Smooth muscle cell (in vitro differentiated cells): ENCODE measurements around the gene NEAT1. TPM values are rescaled to one million over a fixed set of nuclear protein-coding genes. Genes with fewer than 3 reads are reported as not detected.
A peak's percentile ranks its signal among the peaks of the same experiment; 100 is the strongest.

ENCODE experiments used
- DNase-seq: peaks from one replicate; lab custom pipeline; 2025; ENCODE audit not compliant: unreplicated experiment; lab: John Stamatoyannopoulos, UW
- H2AFZ ChIP-seq: fragments of 200-600 bp; sonication (generic); 2 replicates; pipeline ENCODE4 v1.6.0; 2016; ENCODE audit warnings: antibody characterized with exemption, low read depth, mild to moderate bottlenecking
- H3F3A ChIP-seq: fragments of 200-600 bp; sonication (generic); 2 replicates; pipeline ENCODE4 v1.6.0; 2017; ENCODE audit warnings: antibody characterized with exemption, low read depth
- H3K27ac ChIP-seq: fragments of 200-600 bp; sonication (generic); 2 replicates; pipeline ENCODE4 v1.5.1; 2016; ENCODE audit warnings: low read depth, mild to moderate bottlenecking
- H3K27me3 ChIP-seq: fragments of 200-600 bp; sonication (generic); 2 replicates; pipeline ENCODE4 v1.6.1; 2016; ENCODE audit warnings: low read depth, mild to moderate bottlenecking
- H3K36me3 ChIP-seq: fragments of 200-600 bp; sonication (generic); 2 replicates; pipeline ENCODE4 v1.5.1; 2016; ENCODE audit warnings: low read depth
- H3K4me1 ChIP-seq: fragments of 200-600 bp; sonication (generic); 2 replicates; pipeline ENCODE4 v1.5.1; 2016; ENCODE audit warnings: low read depth
- H3K4me2 ChIP-seq: fragments of 200-600 bp; sonication (generic); 2 replicates; pipeline ENCODE4 v1.6.0; 2016; ENCODE audit warnings: mild to moderate bottlenecking
- H3K4me3 ChIP-seq: fragments of 200-600 bp; sonication (generic); 2 replicates; pipeline ENCODE4 v1.5.1; 2016; ENCODE audit warnings: mild to moderate bottlenecking
- H3K79me2 ChIP-seq: fragments of 200-600 bp; sonication (generic); 2 replicates; pipeline ENCODE4 v1.6.0; 2016; ENCODE audit warnings: low read depth, mild to moderate bottlenecking
- H3K9ac ChIP-seq: fragments of 200-600 bp; sonication (generic); 2 replicates; pipeline ENCODE4 v1.6.0; 2016; ENCODE audit warnings: low read depth
- H3K9me3 ChIP-seq: fragments of 200-600 bp; sonication (generic); replicated peaks from 2 replicates; pipeline ENCODE4 v1.5.1; 2016; ENCODE audit warnings: low read depth
- H4K20me1 ChIP-seq: fragments of 200-600 bp; sonication (generic); 2 replicates; pipeline ENCODE4 v1.6.0; 2016; ENCODE audit warnings: low read depth
- CTCF ChIP-seq: fragments of 200-600 bp; sonication (generic); IDR thresholded peaks from 2 replicates; pipeline ENCODE4 v1.5.1; 2017; ENCODE audit warnings: borderline replicate concordance, mild to moderate bottlenecking, antibody characterized with exemption; ENCODE audit not compliant: insufficient read depth, poor library complexity, severe bottlenecking
- WGBS: methylation state at CpG from one replicate; pipeline ENCODE4 v1.1.7; 2016; ENCODE audit warnings: low lambda C conversion rate; 5-methylcytosine and 5-hydroxymethylcytosine counted together
- polyA plus RNA-seq: library from polyadenylated mRNA; unstranded; fragments of >200 nt; fragmentation: Nextera tagmentation; extraction: Ambion mirVana; gene quantifications from 2 replicates; pipeline ENCODE4 v1.2.1, GENCODE V29; 2016
- total RNA-seq: library from RNA; depleted of rRNA; stranded (reverse); fragments of >200 nt; gene quantifications from 2 replicates; pipeline ENCODE4 v1.2.3, GENCODE V29; 2014

Gene NEAT1
- total and polyA plus RNA-seq, 2 experiments from 2014 or later = 14.9 to 155 TPM

- no peak for TF ChIP-seq CTCF
- no peak for DNase-seq
- H2AFZ ChIP-seq = no peak overlapping the region
- peak overlapping the region; percentile 100 for H3K27ac ChIP-seq
- H3K9ac ChIP-seq = no peak overlapping the region
- peaks cover 99% of the 10 kb centered on the region for H4K20me1 ChIP-seq
- no peaks in the 10 kb centered on the region for H3K36me3 ChIP-seq
- no peak overlapping the region for H3K4me3 ChIP-seq
- H3F3A ChIP-seq = peaks cover 90% of the 10 kb centered on the region
- WGBS = 97% methylated on average over 8 of the region's 8 CpGs
- no peaks in the 10 kb centered on the region for H3K9me3 ChIP-seq
- H3K4me2 ChIP-seq = no peak overlapping the region
- no peaks in the 10 kb centered on the region for H3K4me1 ChIP-seq
- H3K79me2 ChIP-seq = peaks cover 100% of the 10 kb centered on the region
- H3K27me3 ChIP-seq = no peaks in the 10 kb centered on the region
These were observed 13.4 kb downstream of the NEAT1 start for GRCh38 chr11:65435981-65436411.

DNA sequence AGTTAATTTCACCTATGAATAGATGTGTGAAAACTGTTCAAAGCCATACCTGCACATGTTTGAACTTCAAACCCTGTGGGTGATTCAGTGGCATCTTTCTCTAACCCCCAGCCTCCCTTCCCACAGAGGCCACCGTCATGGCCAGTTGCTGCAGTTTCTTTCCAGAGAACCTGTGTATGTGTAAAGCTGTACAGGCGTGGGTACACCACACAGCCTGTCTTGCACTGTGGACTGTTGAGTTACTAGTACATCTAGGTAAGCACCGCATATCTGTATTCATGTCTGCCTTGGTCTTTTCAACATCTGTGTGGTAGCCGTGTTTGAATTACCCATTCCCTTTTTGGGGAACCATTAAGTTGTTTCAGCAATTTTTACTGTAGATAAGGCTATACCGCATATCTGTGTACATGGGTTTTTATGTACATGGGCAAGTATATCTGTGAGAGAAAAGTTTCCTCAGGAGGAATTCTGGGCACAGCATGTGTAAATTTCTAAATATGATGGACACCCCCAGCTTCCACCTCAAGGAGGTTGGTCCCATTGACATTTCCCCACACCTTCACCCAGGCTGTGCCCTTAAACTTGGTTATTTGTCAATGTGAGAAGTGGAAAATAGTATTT, 13.9 kb downstream of the NEAT1 start:
- DNase-seq = no peak
- no peak overlapping the region for H3K9ac ChIP-seq
- peaks cover 100% of the 10 kb centered on the region for H3K79me2 ChIP-seq
- no peaks in the 10 kb centered on the region for H3K27me3 ChIP-seq
- no peaks in the 10 kb centered on the region for H3K9me3 ChIP-seq
- H3K4me1 ChIP-seq = no peaks in the 10 kb centered on the region
- WGBS = 95% methylated on average over 5 of the region's 5 CpGs
- H4K20me1 ChIP-seq = peaks cover 99% of the 10 kb centered on the region
- no peaks in the 10 kb centered on the region for H3K36me3 ChIP-seq
- peaks cover 90% of the 10 kb centered on the region for H3F3A ChIP-seq
- TF ChIP-seq CTCF = no peak
- H3K4me2 ChIP-seq = no peak overlapping the region
- peak overlapping the region; percentile 100 for H3K27ac ChIP-seq
- H3K4me3 ChIP-seq = no peak overlapping the region
- no peak overlapping the region for H2AFZ ChIP-seq

DNA sequence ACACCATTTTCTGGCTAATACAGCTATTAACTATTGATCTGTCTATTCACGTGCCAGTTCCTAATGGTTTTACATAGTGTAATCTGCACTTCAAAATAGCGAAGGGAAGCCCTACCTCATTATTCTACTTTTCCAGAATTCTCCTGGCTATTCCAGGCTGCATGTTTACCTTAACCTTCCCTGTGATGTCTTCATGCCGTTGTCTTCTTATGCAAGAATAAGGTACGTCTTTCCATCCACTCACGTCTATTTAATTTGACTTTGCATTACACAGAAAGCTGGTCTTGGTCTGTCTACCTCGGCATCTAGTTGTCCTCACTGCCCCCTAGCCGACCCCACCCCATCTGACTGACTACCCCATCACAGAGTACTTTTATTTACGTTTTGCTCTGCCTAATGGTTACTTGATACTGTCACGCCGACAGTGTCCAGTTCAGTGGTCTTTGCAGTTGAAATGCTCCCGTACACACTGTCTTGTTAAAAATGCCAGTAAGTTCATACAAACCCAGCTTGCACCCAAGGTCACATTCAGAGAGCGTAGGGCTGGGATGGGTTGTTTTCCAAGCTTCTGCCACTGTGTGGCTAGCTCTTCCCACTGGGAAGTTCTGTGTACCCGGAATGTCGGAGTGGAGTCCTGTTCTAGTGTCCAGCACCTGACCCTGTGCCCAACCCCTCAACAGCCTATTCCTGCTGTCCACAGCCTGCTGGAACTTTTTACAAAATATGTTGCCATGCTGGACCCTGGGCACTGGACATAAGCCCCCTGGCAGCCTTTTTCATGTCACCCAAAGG, 15.0 kb downstream of the NEAT1 start:
- H3K36me3 ChIP-seq = no peaks in the 10 kb centered on the region
- no peaks in the 10 kb centered on the region for H3K27me3 ChIP-seq
- H3K9ac ChIP-seq = no peak overlapping the region
- no peaks in the 10 kb centered on the region for H3K4me1 ChIP-seq
- no peaks in the 10 kb centered on the region for H3K9me3 ChIP-seq
- WGBS = 89% methylated on average over 14 of the region's 14 CpGs
- H3F3A ChIP-seq = peaks cover 88% of the 10 kb centered on the region
- no peak for TF ChIP-seq CTCF
- no peak for DNase-seq
- peaks cover 99% of the 10 kb centered on the region for H4K20me1 ChIP-seq
- no peak overlapping the region for H3K4me3 ChIP-seq
- H3K79me2 ChIP-seq = peaks cover 99% of the 10 kb centered on the region
- peak overlapping the region; percentile 56 for H3K27ac ChIP-seq
- no peak overlapping the region for H3K4me2 ChIP-seq
- no peak overlapping the region for H2AFZ ChIP-seq
